GM12873 (cell line): ENCODE results near the gene APOM.
A peak's percentile ranks its signal among the peaks of the same experiment; 100 is the strongest.

Experiments used
- CTCF ChIP-seq: IDR thresholded peaks from 2 replicates; pipeline ENCODE4 v1.5.1; 2012; ENCODE audit warnings: low read depth, mild to moderate bottlenecking, moderate library complexity, low read length, control low read depth; ENCODE audit not compliant: insufficient read depth; ENCODE audit errors: missing control alignments

APOM gene

GRCh38 chr6:31689249-31690110 is 33.8 kb downstream of the APOM start:
- peak; percentile 58 for TF ChIP-seq CTCF

- no peak for TF ChIP-seq CTCF
Observed at GRCh38 chr6:31690231-31691077, 34.8 kb downstream of the APOM start.

- TF ChIP-seq CTCF, result no peak
Observed at GRCh38 chr6:31691078-31691463, 35.4 kb downstream of the APOM start.

- TF ChIP-seq CTCF, result no peak
Observed at GRCh38 chr6:31691564-31692108, 35.9 kb downstream of the APOM start.

- TF ChIP-seq CTCF, result no peak
Observed at GRCh38 chr6:31692353-31692752, 36.7 kb downstream of the APOM start.

GRCh38 chr6:31692886-31693285 is 37.2 kb downstream of the APOM start:
- no peak for TF ChIP-seq CTCF

- no peak for TF ChIP-seq CTCF
Observed at GRCh38 chr6:31693535-31693934, 37.8 kb downstream of the APOM start.
